Liver (tissue), 9 donors: ENCODE results near the gene MINK1. TPM values are rescaled to one million over a fixed set of nuclear protein-coding genes. Genes with fewer than 3 reads are reported as not detected.
A peak's percentile ranks its signal among the peaks of the same experiment; 100 is the strongest.

Experiments
- DNase-seq: peaks from one replicate; pipeline ENCODE4 v3.0.0-alpha.2; 2017; ENCODE audit warnings: low spot score
- H3K27ac ChIP-seq, 2 donors: one replicate each; pipeline ENCODE4 v1.7.0; 2013; ENCODE audit warnings: inconsistent platforms in 2 of 2, low read length in 2 of 2, control low read depth in 1 of 2, low read depth in 1 of 2, mild to moderate bottlenecking in 1 of 2
- H3K27me3 ChIP-seq, 4 donors: one replicate each; pipeline versions ENCODE4 v1.6.1 to v1.7.0; 2013; ENCODE audit warnings: low read length in 3 of 4, inconsistent platforms in 1 of 4, mild to moderate bottlenecking in 1 of 4, moderate library complexity in 1 of 4; ENCODE audit not compliant: control insufficient read depth in 4 of 4, insufficient read depth in 4 of 4
- H3K36me3 ChIP-seq, 4 donors: one replicate each; pipeline versions ENCODE4 v1.6.1 to v1.7.0; 2013; ENCODE audit warnings: low read length in 3 of 4, mild to moderate bottlenecking in 3 of 4, low read depth in 1 of 4, moderate library complexity in 1 of 4; ENCODE audit not compliant: control insufficient read depth in 4 of 4, insufficient read depth in 3 of 4
- H3K4me1 ChIP-seq, 4 donors: one replicate each; pipeline versions ENCODE4 v1.6.1 to v1.7.0; 2013; ENCODE audit warnings: low read length in 3 of 4, mild to moderate bottlenecking in 3 of 4, moderate library complexity in 1 of 4; ENCODE audit not compliant: control insufficient read depth in 4 of 4, insufficient read depth in 4 of 4
- H3K4me3 ChIP-seq, 3 donors: one replicate each; pipeline versions ENCODE4 v1.6.1 to v1.7.0; 2013; ENCODE audit warnings: low read length in 3 of 3, control low read depth in 1 of 3, low read depth in 1 of 3, mild to moderate bottlenecking in 1 of 3
- H3K9ac ChIP-seq, 2 donors: one replicate each; pipeline ENCODE4 v1.7.0; 2013; ENCODE audit warnings: low read length in 2 of 2, mild to moderate bottlenecking in 2 of 2, moderate library complexity in 2 of 2, control low read depth in 1 of 2, low read depth in 1 of 2
- H3K9me3 ChIP-seq, 4 donors: one replicate each; pipeline versions ENCODE4 v1.6.1 to v1.7.0; 2013; ENCODE audit warnings: low read length in 3 of 4; ENCODE audit not compliant: control insufficient read depth in 4 of 4
- ATF3 ChIP-seq: IDR thresholded peaks from 2 replicates; pipeline ENCODE4 v1.6.1; 2016; ENCODE audit warnings: antibody characterized with exemption
- EGR1 ChIP-seq, 2 donors: IDR thresholded peaks; 2 replicates each; pipeline ENCODE4 v1.6.1; 2016 to 2018; ENCODE audit warnings: antibody characterized with exemption in 2 of 2, low read depth in 2 of 2
- FOXA1 ChIP-seq: IDR thresholded peaks from 2 replicates; pipeline ENCODE4 v1.6.1; 2016; ENCODE audit warnings: antibody characterized with exemption
- FOXA2 ChIP-seq: IDR thresholded peaks from 2 replicates; pipeline ENCODE4 v1.6.1; 2016; ENCODE audit warnings: antibody characterized with exemption
- HNF4A ChIP-seq, 2 donors: conservative IDR thresholded peaks; 2 replicates each; pipeline ENCODE4 v1.6.1; 2016; ENCODE audit warnings: antibody characterized with exemption in 2 of 2, mild to moderate bottlenecking in 2 of 2
- HNF4G ChIP-seq: IDR thresholded peaks from 2 replicates; pipeline ENCODE4 v1.6.1; 2016; ENCODE audit warnings: antibody characterized with exemption
- MAX ChIP-seq: IDR thresholded peaks from 2 replicates; pipeline ENCODE4 v1.6.1; 2016; ENCODE audit warnings: antibody characterized with exemption
- RXRA ChIP-seq, 2 donors: IDR thresholded peaks; 2 replicates each; pipeline ENCODE4 v1.6.1; 2017 to 2018; ENCODE audit warnings: antibody characterized with exemption in 2 of 2, mild to moderate bottlenecking in 1 of 2
- YY1 ChIP-seq: IDR thresholded peaks from 2 replicates; pipeline ENCODE4 v1.6.1; 2016; ENCODE audit warnings: antibody characterized with exemption, mild to moderate bottlenecking
- ZBTB33 ChIP-seq: IDR thresholded peaks from 2 replicates; pipeline ENCODE4 v1.6.1; 2016; ENCODE audit warnings: antibody characterized with exemption
- WGBS: extraction: QIAGEN DNeasy Blood & Tissue Kit; methylation state at CpG from one replicate; pipeline ENCODE4 v1.1.7; 2013; 5-methylcytosine and 5-hydroxymethylcytosine counted together
- polyA plus RNA-seq, 2 donors: library from polyadenylated mRNA; stranded (reverse) in 1 of 2; unstranded in 1 of 2; fragments of 200-250 nt in 1 of 2; fragments of >200 nt in 1 of 2; fragmentation: Nextera tagmentation in 1 of 2; extraction: Ambion mirVana in 1 of 2; gene quantifications; one replicate each; pipeline versions ENCODE4 v1.2.1 to v1.2.3, GENCODE V29; 2013 to 2015
- total RNA-seq, 2 donors: library from RNA; depleted of rRNA; stranded (reverse); fragments of >200 nt; gene quantifications; one replicate each; pipeline ENCODE4 v1.2.3, GENCODE V29; 2014
- donor health status: healthy.
- donor health status: healthy.
- donor health status: healthy.
- donor health status: healthy.
- donor health status: healthy.

The MINK1 gene
- total and polyA plus RNA-seq, 4 donors: 6.9 to 30.6 (median 21.1) TPM

GRCh38 chr17:4898351-4898750 lies 65.2 kb downstream of the MINK1 start (continued):
- no peak for TF ChIP-seq ATF3
- TF ChIP-seq FOXA2: no peak

GRCh38 chr17:4898927-4899326 lies 65.8 kb downstream of the MINK1 start:
- TF ChIP-seq HNF4A (conservative IDR thresholded peaks at IDR 0.05) (no peak), ZBTB33 (no peak), YY1 (no peak), HNF4G (no peak), FOXA1 (no peak), RXRA (IDR thresholded peaks at IDR 0.05) (no peak), ATF3 (no peak), MAX (no peak)
- Histone ChIP-seq H3K4me1 (peaks cover 6 to 53% (median 30%) of the 10 kb centered on the region in 4 donors), H3K27me3 (no peaks in the 10 kb centered on the region), H3K36me3 (peaks cover 0 to 24% (median 8%) of the 10 kb centered on the region in 4 donors), H3K9ac (peak overlapping the region; percentile 24 to 38), H3K27ac (peak overlapping the region; percentile 67 to 76), H3K9me3 (no peaks in the 10 kb centered on the region), H3K4me3 (peak overlapping the region in 2 of 3 donors; percentile 58 to 61)
- 15% methylated on average over 34 of the region's 34 CpGs for WGBS
- DNase-seq: no peak

GRCh38 chr17:4899341-4900230 lies 66.4 kb downstream of the MINK1 start, which contains the start of gene C17orf107:
Gene C17orf107 (plus strand): TSS chr17:4899536. CDS start chr17:4899763, 227 bp downstream.
- Histone ChIP-seq H3K4me1 (peaks cover 6 to 48% (median 28%) of the 10 kb centered on the region in 4 donors), H3K9ac (peak within 1 kb of the TSS; percentile 55 to 57), H3K9me3 (no peaks in the 10 kb centered on the region), H3K36me3 (peaks cover 0 to 20% (median 8%) of the 10 kb centered on the region in 4 donors), H3K27me3 (no peaks in the 10 kb centered on the region), H3K27ac (peak within 1 kb of the TSS; percentile 67 to 76), H3K4me3 (peak within 1 kb of the TSS; percentile 58 to 86 (median 61))
- WGBS: 14% methylated on average over 60 of the region's 60 CpGs
- peak; percentile 85 for DNase-seq
- TF ChIP-seq YY1 (no peak), EGR1 (IDR thresholded peaks at IDR 0.05; ENCODE audit: low read depth in 2 of 2) (peak; percentile 68 to 82)
